Measurements from ENCODE around the gene SGCG.

SGCG gene

DNA sequence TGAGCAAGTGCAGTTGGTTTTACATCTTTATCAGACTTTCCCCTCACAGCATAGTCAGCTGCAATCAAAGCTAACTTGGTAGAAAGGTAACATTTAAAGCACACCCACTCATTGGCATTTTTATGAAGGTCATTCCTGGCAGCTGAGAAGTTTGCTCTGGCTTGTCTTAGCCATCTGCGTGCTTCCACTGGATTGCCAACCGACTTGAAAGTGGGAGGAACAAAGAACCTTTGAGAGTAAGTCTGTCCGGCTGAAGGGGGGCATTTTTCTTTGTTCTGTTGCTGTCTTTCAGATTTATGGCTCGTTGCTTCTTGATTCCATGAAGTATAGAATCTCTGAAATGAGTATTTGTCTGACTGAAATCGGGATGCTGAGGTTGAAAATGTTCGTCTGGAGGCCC is 149.6 kb downstream of the SGCG start:
- DNase-seq (ENCODE audit: low read depth): no peak

GRCh38 chr13:23339225-23339624 is 158.4 kb downstream of the SGCG start:
- DNase-seq (ENCODE audit: low read depth): no peak

DNA sequence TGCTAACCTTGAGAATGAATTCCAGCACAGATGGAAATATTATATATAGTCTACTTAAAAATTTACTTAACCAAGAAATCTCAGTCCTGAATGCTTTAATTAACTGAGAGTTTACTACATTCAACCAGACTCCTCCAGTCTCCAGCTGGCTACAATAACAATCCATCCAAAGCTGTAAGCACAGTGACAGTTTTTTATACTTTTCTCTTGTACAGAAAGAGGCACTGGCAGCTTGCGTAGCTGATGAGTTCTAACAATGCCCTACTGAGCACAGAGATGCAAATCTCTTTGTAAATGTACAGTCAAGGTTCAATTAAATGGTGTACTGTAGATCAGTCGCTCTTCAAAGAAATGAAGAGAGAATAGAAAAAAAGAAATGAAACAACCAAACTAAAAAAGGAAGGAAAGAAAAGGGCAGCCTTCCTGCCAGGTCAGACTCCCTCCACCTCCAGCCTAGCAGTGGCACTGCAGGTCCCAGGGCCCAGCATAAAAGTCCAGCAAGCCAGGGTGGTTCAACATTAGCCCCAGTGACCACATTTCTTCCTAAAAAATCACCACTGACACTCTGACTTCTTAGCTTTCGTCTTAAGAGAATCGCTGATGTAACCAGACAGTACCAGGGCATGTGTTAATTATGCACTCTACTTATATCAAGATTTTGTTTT is 164.3 kb downstream of the SGCG start:
- DNase-seq (ENCODE audit: low read depth): no peak

DNA sequence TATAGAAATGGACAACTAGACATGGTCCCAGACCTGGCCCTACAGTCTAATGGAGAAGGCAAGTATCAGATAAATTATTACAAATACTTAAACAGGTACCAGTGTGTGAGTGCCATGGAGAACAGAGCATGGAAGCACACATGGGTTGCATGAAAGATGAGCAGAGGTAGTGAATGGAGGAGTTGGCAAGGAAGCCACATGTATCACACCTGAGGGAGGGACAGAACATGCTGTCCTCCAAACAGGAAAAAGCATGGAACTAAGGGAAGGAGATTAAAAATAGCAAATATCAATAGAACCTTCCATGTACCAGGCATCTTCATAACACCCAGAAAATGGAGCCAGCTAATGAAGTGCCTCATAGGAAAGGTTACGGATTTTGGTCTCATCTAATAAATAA is 166.8 kb downstream of the SGCG start:
- DNase-seq (ENCODE audit: low read depth): no peak

DNA sequence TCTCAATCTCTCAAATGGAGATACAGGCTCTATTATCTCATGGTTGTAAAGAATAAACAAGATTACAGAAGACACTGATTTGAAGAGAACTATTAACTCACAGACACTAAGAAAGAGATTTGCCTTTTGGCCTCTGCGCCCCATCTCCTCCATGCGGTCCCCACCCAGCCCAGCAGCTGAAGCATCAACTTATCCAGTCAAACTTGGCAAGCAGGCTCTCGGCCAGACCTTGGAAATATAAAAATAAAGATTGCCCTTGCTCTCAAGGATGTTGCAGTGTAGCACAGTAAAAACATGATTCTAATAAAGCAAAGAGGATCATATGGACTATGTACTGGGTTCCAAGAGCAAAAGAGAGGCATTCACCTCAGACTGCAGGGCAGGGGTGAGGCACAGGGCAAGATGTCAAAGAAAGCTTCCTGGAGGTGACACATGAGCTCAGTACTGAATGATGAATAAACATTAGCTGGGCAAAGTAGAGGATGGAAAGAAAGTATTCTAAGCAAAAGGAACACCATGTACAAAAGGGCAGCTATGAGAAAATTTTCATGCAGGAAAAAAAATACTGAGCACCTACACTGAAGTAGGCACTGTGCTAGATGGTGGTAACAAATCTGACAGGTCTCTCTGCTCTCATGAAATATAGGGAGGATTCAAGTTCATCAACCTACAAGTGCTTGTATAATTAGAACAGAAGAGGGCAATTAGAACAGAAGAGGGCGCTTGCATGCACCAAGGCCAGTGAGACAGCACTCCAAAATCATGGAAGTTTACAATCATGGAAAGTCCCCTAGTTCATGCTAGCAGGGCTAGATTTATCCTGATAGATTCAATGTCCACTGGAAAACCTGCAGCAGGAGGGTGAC is 167.7 kb downstream of the SGCG start:
- no peak for DNase-seq (ENCODE audit: low read depth)

- DNase-seq (ENCODE audit: low read depth): no peak
These were observed 168.6 kb downstream of the SGCG start for GRCh38 chr13:23349161-23349897.

GRCh38 chr13:23350009-23350408 is 169.2 kb downstream of the SGCG start:
- DNase-seq (ENCODE audit: low read depth): no peak

DNA sequence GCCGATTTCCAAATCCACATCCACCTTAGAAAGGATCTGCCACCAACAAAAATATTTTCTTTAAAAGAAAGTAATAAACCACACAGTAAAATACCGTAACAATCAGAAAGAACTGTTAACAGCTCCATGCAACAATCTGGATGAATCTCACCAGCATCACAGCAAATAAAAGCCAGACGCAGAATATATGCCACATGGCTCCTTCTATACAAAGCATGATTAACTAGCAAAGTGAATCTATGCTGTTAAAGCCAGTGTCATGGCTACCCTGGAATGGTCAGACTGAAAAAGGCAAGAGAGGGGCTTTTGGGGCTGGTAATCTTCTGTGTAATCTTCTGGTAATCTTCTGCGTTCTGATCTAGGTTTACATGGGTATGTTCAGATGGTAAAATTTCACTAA is 171.4 kb downstream of the SGCG start:
- no peak for DNase-seq (ENCODE audit: low read depth)

GRCh38 chr13:23354520-23354919 is 173.7 kb downstream of the SGCG start:
- no peak for DNase-seq (ENCODE audit: low read depth)

- no peak for DNase-seq (ENCODE audit: low read depth)
These were observed 175.6 kb downstream of the SGCG start for GRCh38 chr13:23356368-23356767.

DNA sequence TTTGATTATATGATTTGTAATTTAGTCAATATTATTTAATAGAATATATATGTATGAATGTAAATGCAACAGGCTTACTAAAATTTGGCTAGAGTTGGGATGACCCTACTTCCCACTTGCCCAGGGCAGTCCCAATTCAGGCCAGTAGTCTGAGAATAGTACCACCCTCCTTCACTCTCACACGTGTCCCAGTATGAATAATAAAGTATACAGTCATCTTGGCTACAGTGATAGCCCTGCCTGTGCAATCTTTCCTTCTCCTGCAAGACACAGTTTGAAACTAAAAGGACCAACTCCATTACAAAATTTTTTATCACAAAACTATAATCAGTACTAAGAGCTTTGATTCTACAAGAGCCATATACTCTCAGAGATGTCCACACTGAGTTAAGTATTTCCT is 176.6 kb downstream of the SGCG start:
- no peak for DNase-seq (ENCODE audit: low read depth)

DNA sequence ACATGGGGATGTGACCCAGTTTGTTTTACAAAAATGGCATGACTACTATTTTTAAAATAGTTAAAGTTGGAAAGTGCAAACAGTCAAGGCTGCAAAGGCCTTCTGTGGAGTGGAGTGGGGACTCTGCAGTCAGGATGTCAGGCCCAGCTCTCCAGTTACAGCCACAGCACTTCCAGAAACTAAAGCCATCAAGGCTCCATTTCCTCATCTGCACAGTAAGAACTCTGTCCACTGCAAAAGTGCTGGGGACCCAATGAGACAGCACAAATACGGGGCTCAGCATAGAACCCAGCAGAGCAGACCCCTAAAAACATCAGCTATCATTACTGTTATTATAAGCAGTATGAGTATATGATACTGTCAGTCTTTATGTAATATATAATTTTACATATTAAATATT is 179.1 kb downstream of the SGCG start:
- DNase-seq (ENCODE audit: low read depth): no peak

- DNase-seq (ENCODE audit: low read depth): no peak
These were observed 184.9 kb downstream of the SGCG start for GRCh38 chr13:23365652-23366051.

GRCh38 chr13:23367907-23368306 is 187.1 kb downstream of the SGCG start:
- DNase-seq (ENCODE audit: low read depth): no peak

DNA sequence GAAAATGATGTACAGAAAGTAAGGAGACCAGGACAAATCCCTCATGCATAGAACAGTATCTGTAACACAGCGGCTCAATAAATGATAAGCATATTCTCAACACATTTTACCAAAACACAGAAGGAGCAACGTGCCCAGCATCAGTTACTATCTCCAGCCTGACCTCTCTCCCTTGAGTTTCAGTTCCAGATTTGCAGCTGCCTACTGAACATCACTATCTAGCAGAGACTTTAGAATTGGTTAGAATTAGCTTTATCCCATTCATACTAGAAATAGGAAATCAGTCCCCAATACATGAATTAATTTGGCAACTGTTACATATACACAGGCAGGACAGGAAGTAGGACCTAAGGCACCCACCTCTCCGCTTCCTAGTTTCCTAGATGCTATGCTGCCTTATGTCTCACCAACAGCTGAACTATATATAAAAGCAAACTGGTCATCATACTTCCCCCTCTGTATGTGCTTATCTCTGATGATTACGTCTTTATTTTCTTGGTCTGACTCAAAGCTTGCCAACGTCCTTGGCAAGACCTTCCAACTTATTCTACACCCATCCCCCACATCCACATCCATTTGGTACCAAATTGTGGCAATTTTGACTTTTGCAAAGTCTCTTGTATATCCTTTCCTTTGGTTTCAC is 191.6 kb downstream of the SGCG start:
- no peak for DNase-seq (ENCODE audit: low read depth)

Measured in non-pigmented ciliary epithelial cell (primary cell).